Measurements from ENCODE around the gene CTRB2. TPM values are rescaled to one million over a fixed set of nuclear protein-coding genes. Genes with fewer than 3 reads are reported as not detected.

CTRB2 gene
- total RNA-seq, 1 donor from 2014 or later = not detected

- peaks cover 5% of the 10 kb centered on the region for H3K27me3 Mint-ChIP-seq (ENCODE audit: unreplicated experiment)
- DNase-seq (ENCODE audit: low spot score) = no peak
- no peaks in the 10 kb centered on the region for H3K36me3 Mint-ChIP-seq (ENCODE audit: low read depth, unreplicated experiment)
- no peak overlapping the region for H3K27ac Mint-ChIP-seq (ENCODE audit: unreplicated experiment)
- H3K9me3 Mint-ChIP-seq (ENCODE audit: unreplicated experiment) = no peaks in the 10 kb centered on the region
- no peak overlapping the region for H3K4me3 Mint-ChIP-seq (ENCODE audit: unreplicated experiment)
- TF ChIP-seq CTCF (IDR thresholded peaks at IDR 0.05; ENCODE audit: unreplicated experiment) = no peak
- no peaks in the 10 kb centered on the region for H3K4me1 Mint-ChIP-seq (ENCODE audit: unreplicated experiment)
Measured at GRCh38 chr16:75189638-75190245, 17.2 kb downstream of the CTRB2 start.

- Mint-ChIP-seq H3K27me3 (ENCODE audit: unreplicated experiment) (peaks cover 5% of the 10 kb centered on the region), H3K4me1 (ENCODE audit: unreplicated experiment) (no peaks in the 10 kb centered on the region), H3K4me3 (ENCODE audit: unreplicated experiment) (no peak overlapping the region), H3K27ac (ENCODE audit: unreplicated experiment) (no peak overlapping the region), H3K36me3 (ENCODE audit: low read depth, unreplicated experiment) (no peaks in the 10 kb centered on the region), H3K9me3 (ENCODE audit: unreplicated experiment) (no peaks in the 10 kb centered on the region)
- no peak for TF ChIP-seq CTCF (IDR thresholded peaks at IDR 0.05; ENCODE audit: unreplicated experiment)
- no peak for DNase-seq (ENCODE audit: low spot score)
Measured at GRCh38 chr16:75188832-75189477, 18.0 kb downstream of the CTRB2 start.

GRCh38 chr16:75181630-75182029 is 25.3 kb downstream of the CTRB2 start:
- TF ChIP-seq CTCF (IDR thresholded peaks at IDR 0.05; ENCODE audit: unreplicated experiment) = no peak
- Mint-ChIP-seq H3K36me3 (ENCODE audit: low read depth, unreplicated experiment) (peaks cover 3% of the 10 kb centered on the region), H3K4me1 (ENCODE audit: unreplicated experiment) (no peaks in the 10 kb centered on the region), H3K4me3 (ENCODE audit: unreplicated experiment) (no peak overlapping the region), H3K27me3 (ENCODE audit: unreplicated experiment) (peaks cover 2% of the 10 kb centered on the region), H3K27ac (ENCODE audit: unreplicated experiment) (no peak overlapping the region), H3K9me3 (ENCODE audit: unreplicated experiment) (no peaks in the 10 kb centered on the region)
- no peak for DNase-seq (ENCODE audit: low spot score)

GRCh38 chr16:75179208-75179607 is 27.8 kb downstream of the CTRB2 start:
- no peak for DNase-seq (ENCODE audit: low spot score)
- Mint-ChIP-seq H3K9me3 (ENCODE audit: unreplicated experiment) (peaks cover 4% of the 10 kb centered on the region), H3K27ac (ENCODE audit: unreplicated experiment) (no peak overlapping the region), H3K36me3 (ENCODE audit: low read depth, unreplicated experiment) (peaks cover 10% of the 10 kb centered on the region), H3K4me3 (ENCODE audit: unreplicated experiment) (no peak overlapping the region), H3K27me3 (ENCODE audit: unreplicated experiment) (peaks cover 2% of the 10 kb centered on the region), H3K4me1 (ENCODE audit: unreplicated experiment) (no peaks in the 10 kb centered on the region)
- TF ChIP-seq CTCF (IDR thresholded peaks at IDR 0.05; ENCODE audit: unreplicated experiment) = no peak

GRCh38 chr16:75176926-75177325 is 30.0 kb downstream of the CTRB2 start:
- peaks cover 13% of the 10 kb centered on the region for H3K9me3 Mint-ChIP-seq (ENCODE audit: unreplicated experiment)
- no peak for TF ChIP-seq CTCF (IDR thresholded peaks at IDR 0.05; ENCODE audit: unreplicated experiment)
- H3K4me3 Mint-ChIP-seq (ENCODE audit: unreplicated experiment) = no peak overlapping the region
- peaks cover 31% of the 10 kb centered on the region for H3K36me3 Mint-ChIP-seq (ENCODE audit: low read depth, unreplicated experiment)
- H3K27ac Mint-ChIP-seq (ENCODE audit: unreplicated experiment) = no peak overlapping the region
- DNase-seq (ENCODE audit: low spot score) = no peak
- H3K27me3 Mint-ChIP-seq (ENCODE audit: unreplicated experiment) = peaks cover 3% of the 10 kb centered on the region
- H3K4me1 Mint-ChIP-seq (ENCODE audit: unreplicated experiment) = no peaks in the 10 kb centered on the region
